IPS-15b (cell line): Measurements from ENCODE around the gene EDC4.

Experiments used
- H3K27me3 ChIP-seq: one replicate; pipeline ENCODE4 v1.6.1; 2013; ENCODE audit warnings: low read length; ENCODE audit not compliant: control insufficient read depth, insufficient read depth
- H3K36me3 ChIP-seq: one replicate; pipeline ENCODE4 v1.6.1; 2013; ENCODE audit warnings: low read length; ENCODE audit not compliant: control insufficient read depth, insufficient read depth
- H3K4me1 ChIP-seq: one replicate; pipeline ENCODE4 v1.6.1; 2013; ENCODE audit warnings: mild to moderate bottlenecking, low read length; ENCODE audit not compliant: control insufficient read depth, insufficient read depth
- H3K4me3 ChIP-seq: one replicate; pipeline ENCODE4 v1.5.1; 2013; ENCODE audit warnings: low read depth, low read length
- H3K9ac ChIP-seq: one replicate; pipeline ENCODE4 v1.6.1; 2013; ENCODE audit warnings: low read depth, mild to moderate bottlenecking, low read length
- H3K9me3 ChIP-seq: one replicate; pipeline ENCODE4 v1.6.1; 2013; ENCODE audit warnings: mild to moderate bottlenecking, low read length; ENCODE audit not compliant: control insufficient read depth, insufficient read depth

Gene EDC4

DNA sequence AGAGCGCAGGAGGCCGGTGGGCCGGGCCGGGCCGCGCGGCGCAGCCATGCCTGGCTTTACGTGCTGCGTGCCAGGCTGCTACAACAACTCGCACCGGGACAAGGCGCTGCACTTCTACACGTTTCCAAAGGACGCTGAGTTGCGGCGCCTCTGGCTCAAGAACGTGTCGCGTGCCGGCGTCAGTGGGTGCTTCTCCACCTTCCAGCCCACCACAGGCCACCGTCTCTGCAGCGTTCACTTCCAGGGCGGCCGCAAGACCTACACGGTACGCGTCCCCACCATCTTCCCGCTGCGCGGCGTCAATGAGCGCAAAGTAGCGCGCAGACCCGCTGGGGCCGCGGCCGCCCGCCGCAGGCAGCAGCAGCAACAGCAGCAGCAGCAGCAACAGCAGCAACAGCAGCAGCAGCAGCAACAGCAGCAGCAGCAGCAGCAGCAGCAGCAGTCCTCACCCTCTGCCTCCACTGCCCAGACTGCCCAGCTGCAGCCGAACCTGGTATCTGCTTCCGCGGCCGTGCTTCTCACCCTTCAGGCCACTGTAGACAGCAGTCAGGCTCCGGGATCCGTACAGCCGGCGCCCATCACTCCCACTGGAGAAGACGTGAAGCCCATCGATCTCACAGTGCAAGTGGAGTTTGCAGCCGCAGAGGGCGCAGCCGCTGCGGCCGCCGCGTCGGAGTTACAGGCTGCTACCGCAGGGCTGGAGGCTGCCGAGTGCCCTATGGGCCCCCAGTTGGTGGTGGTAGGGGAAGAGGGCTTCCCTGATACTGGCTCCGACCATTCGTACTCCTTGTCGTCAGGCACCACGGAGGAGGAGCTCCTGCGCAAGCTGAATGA lies 30.1 kb upstream of the EDC4 start:
- Histone ChIP-seq H3K4me3 (peak overlapping the region; percentile 97), H3K27me3 (no peaks in the 10 kb centered on the region), H3K4me1 (peaks cover 25% of the 10 kb centered on the region), H3K9ac (peak overlapping the region; percentile 65), H3K36me3 (no peaks in the 10 kb centered on the region), H3K9me3 (no peaks in the 10 kb centered on the region)

DNA sequence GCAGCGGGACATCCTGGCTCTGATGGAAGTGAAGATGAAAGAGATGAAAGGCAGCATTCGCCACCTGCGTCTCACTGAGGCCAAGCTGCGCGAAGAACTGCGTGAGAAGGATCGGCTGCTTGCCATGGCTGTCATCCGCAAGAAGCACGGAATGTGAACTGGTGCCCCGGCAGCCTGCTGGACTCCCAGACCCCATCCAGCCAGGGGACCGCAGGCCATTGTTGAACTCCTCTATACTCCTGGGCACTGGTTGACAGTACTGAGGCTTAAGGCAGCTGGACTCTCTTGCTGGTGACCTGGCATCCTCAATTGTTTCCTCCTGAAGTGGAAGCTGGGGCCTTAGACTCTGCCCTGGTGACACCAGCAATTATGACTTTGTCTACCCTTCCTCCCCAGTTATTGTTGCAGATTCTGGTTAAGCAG lies 29.5 kb upstream of the EDC4 start:
- H3K9ac ChIP-seq = peak overlapping the region; percentile 3
- peak overlapping the region; percentile 97 for H3K4me3 ChIP-seq
- H3K36me3 ChIP-seq = no peaks in the 10 kb centered on the region

DNA sequence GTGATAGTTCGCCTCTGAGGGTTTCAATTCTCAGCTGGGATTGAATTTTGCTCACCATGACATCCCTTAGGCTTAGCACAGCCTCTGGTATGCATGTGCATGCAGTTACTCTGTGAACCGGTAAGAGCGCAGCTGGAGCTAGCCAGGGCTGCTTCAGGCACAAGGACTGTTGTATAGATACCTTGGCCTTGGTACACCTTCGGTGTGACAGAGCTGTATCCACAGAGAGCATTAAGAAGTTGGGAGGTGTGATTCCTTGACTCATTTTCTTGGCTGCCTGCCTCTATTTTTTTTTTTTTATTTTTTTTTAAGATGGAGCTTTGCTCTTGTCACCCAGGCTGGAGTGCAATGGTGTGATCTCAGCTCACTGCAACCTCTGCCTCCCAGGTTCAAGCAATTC lies 28.4 kb upstream of the EDC4 start:
- Histone ChIP-seq H3K9ac (no peak overlapping the region), H3K4me3 (no peak overlapping the region)

More for the DNA sequence above, 29.5 kb upstream of the EDC4 start:
- H3K27me3 ChIP-seq = no peaks in the 10 kb centered on the region
- peaks cover 25% of the 10 kb centered on the region for H3K4me1 ChIP-seq
- no peaks in the 10 kb centered on the region for H3K9me3 ChIP-seq

DNA sequence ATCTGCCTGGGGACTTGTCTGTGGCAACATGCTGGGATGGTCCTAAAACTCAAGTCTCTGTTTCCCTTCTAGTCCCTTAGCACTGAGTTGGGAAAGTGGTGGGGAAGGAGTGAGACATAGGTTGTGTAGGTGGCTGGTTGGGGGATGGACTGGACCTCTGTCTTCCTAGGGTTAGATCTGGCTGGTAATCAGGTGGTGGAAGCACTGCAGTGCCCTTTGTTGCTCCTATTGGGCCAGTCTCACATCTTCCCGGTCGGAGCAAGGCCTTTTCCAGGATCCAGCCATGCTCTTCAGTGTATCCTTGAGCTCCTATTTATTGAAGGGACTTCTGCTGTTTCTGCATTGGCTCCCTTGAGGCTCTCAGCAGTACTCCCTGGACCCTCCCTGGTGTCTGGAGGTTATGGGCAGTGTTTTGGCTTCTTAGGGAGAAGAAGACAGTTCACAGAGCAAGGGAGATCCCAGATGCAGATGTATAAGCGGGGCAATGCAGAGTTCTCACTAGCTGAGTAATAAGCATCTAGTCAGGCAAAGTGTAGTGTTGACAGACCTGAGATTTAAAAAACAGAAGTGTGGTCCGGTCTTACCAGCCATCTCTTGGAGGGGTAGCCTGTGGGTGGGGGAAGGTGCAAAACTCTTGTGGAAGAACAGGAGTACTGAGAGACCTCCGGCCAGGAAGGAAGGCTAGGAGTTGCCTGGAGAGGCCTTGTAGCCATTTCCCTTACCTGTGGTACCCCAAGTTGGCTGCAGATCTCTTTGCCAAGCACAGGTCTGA lies 27.4 kb upstream of the EDC4 start:
- Histone ChIP-seq H3K4me1 (peaks cover 25% of the 10 kb centered on the region), H3K27me3 (no peaks in the 10 kb centered on the region), H3K4me3 (peak overlapping the region; percentile 87), H3K9ac (peak overlapping the region; percentile 70), H3K9me3 (no peaks in the 10 kb centered on the region), H3K36me3 (no peaks in the 10 kb centered on the region)

More for the DNA sequence above, 28.4 kb upstream of the EDC4 start:
- Histone ChIP-seq H3K9me3 (no peaks in the 10 kb centered on the region), H3K27me3 (no peaks in the 10 kb centered on the region), H3K36me3 (no peaks in the 10 kb centered on the region), H3K4me1 (peaks cover 25% of the 10 kb centered on the region)

DNA sequence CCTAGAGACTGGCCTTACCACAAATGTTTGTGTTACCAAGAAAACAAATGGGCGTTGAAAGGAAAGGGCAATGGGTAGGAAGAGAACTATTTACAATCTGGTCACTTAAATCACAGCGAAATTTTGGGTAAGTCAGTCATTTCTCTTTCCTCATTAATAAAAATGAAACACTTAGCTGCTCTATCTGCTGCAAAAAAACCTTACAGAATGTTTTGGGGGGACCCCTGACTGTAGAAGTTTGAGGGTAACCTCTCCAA lies 26.9 kb upstream of the EDC4 start:
- H3K27me3 ChIP-seq = no peaks in the 10 kb centered on the region
- H3K4me3 ChIP-seq = peak overlapping the region; percentile 87
- peak overlapping the region; percentile 70 for H3K9ac ChIP-seq
- H3K4me1 ChIP-seq = peaks cover 25% of the 10 kb centered on the region
- H3K36me3 ChIP-seq = no peaks in the 10 kb centered on the region
- no peaks in the 10 kb centered on the region for H3K9me3 ChIP-seq

DNA sequence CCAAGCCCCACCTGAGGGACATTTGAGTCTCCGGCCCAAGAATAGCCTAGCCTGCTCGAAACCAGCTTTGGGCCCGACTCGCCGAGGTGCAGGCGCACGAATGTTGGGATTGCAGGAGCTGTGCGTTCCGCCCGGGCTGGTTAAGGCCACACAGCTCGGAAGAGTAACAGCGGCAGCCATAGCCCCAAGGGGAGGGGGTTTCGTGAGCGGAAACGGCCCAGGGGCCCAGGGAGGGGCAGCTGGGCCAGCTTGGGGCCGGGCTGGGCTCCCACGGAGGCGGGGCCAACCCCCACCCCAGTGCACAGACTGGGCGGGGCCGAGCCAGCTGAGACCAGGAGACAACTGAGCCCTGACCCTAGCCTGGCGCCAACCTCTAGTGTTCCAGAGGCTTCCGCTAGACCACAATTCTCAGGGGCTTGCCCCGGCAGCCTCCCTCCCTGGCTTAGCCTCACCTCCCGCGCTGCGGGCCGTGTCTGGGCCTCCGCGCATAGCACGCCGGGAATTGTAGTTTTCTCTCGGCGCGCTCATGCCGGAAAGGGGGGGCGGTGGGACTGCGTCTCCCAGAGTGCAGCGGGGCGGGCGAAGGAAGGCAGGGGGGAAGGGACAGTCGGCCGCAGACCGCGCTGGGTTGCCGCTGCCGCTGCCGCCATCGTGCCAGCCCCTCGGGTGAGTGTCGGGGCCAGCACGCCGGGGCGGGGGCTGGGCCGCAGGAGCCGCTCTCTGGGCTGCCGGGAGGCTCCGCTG lies 26.4 kb upstream of the EDC4 start, which contains the start of gene NUTF2:
TSS of gene NUTF2 (plus strand) at position 614 of the 744 bp plus-strand sequence. CDS start 18,198 bp downstream, outside the sequence.
- H3K4me3 ChIP-seq = peak within 1 kb of the TSS; percentile 87
- peaks cover 22% of the 10 kb centered on the region for H3K4me1 ChIP-seq

DNA sequence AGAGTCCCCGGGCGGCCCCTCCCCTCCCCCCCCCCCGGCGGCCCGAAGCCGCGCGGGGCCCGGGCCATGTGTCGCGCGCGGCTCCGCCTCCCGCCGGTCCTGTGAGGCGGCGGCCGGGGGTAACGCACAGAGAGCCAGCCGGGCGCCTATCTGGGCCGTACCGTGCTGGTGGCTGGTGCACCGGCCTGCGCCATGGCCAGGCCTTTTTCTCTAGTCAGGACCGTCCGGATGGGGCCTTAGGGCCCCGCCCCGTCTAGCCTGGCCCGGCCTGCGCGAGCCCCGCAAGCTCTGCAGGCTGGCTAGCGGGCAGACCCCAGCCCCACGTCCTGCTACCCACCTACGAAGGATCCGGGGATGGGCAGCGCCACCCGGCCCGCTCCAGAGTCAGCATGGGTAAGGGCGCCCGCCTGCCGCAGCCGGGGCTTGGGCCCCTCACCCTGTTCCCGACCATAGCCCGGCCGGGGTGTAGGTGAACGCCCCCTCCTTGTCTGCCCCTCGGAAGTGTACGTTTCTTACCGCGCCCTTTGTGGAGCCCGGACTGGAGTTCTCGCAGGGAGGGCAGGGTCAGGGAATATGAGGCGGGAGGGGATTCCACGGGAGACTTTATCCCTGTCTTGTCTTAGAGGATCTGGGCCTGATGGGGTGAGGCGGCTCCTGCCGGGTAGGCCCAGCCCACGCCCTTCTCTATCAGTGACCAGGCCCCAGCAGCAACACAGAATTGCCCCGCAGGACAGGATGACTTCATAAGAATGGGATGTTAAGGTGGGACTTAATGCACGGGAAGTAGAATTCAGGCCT lies 25.6 kb upstream of the EDC4 start, which contains the start of gene CENPT:
TSS of gene CENPT (minus strand) at position 630 of the 798 bp plus-strand sequence. CDS start 13,834 bp downstream, outside the sequence.
- peaks cover 22% of the 10 kb centered on the region for H3K4me1 ChIP-seq
- no peaks in the 10 kb centered on the region for H3K36me3 ChIP-seq
- H3K9ac ChIP-seq = peak within 1 kb of the TSS; percentile 89
- H3K27me3 ChIP-seq = no peaks in the 10 kb centered on the region
- peak within 1 kb of the TSS; percentile 87 for H3K4me3 ChIP-seq
- no peaks in the 10 kb centered on the region for H3K9me3 ChIP-seq

More for the DNA sequence above, 26.4 kb upstream of the EDC4 start, which contains the start of gene NUTF2:
- H3K36me3 ChIP-seq = no peaks in the 10 kb centered on the region
- no peaks in the 10 kb centered on the region for H3K9me3 ChIP-seq
- H3K9ac ChIP-seq = peak within 1 kb of the TSS; percentile 89
- H3K27me3 ChIP-seq = no peaks in the 10 kb centered on the region

DNA sequence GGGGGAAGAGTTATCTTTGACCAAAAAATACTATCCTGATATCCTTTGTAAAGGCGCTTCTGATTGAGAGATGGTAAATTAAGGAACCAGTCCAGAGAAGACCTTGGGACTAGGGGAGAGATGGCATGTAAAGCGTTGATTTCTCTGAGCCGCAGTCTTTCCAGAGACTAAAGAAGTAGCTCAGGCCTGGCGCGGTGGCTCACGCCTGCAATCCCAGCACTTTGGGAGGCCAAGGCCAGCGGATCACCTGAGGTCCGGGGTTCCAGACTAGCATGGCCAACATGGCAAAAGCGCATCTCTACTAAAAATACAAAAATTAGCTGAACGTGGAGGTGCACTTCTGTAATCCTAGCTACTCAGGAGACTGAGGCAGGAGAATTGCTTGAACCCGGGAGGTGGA lies 24.7 kb upstream of the EDC4 start:
- no peaks in the 10 kb centered on the region for H3K27me3 ChIP-seq
- H3K9ac ChIP-seq = peak overlapping the region; percentile 89
- peaks cover 22% of the 10 kb centered on the region for H3K4me1 ChIP-seq
- H3K4me3 ChIP-seq = peak overlapping the region; percentile 87
- no peaks in the 10 kb centered on the region for H3K36me3 ChIP-seq
- H3K9me3 ChIP-seq = no peaks in the 10 kb centered on the region

DNA sequence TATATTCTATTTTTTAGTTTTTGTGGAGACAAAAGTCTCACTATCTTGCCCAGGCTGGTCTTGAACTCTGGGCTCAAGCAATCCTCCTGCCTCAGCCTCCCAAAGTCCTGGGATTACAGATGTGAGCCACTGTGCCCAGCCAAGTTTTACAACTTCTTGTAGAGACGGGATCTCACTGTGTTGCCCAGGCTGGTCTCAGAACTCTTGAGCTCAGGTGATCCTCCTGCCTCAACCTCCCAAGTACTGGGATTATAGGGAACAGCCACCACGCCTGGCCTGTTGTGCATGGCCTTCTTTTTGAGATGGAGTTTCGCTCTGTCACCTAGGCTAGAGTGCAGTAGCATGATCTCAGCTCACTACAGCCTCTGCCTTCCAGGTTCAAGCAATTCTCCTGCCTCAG lies 19.2 kb upstream of the EDC4 start:
- H3K4me3 ChIP-seq = no peak overlapping the region
- H3K27me3 ChIP-seq = no peaks in the 10 kb centered on the region
- no peak overlapping the region for H3K9ac ChIP-seq
- no peaks in the 10 kb centered on the region for H3K9me3 ChIP-seq
- no peaks in the 10 kb centered on the region for H3K36me3 ChIP-seq
- peaks cover 16% of the 10 kb centered on the region for H3K4me1 ChIP-seq

DNA sequence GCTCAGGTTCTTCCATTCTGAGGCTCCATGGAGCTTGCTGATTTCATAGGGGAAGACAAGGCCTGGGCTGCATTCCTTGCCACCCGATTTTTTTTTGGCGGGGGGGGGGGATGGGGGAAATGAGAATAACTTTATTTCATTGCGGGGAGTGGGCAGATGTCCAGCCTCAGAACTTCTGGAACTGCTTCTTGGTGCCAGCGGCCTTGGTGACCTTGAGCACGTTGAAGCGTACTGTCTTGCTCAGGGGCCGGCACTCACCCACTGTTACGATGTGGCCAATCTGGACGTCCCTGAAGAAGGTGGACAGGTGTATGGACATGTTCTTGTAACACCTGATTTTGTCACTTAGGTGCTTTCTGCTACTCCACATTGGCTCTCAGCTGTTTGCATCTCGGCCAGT lies 17.1 kb upstream of the EDC4 start:
- H3K9ac ChIP-seq = no peak overlapping the region
- no peaks in the 10 kb centered on the region for H3K9me3 ChIP-seq
- H3K4me1 ChIP-seq = peaks cover 16% of the 10 kb centered on the region
- peaks cover 3% of the 10 kb centered on the region for H3K36me3 ChIP-seq
- H3K27me3 ChIP-seq = no peaks in the 10 kb centered on the region
- H3K4me3 ChIP-seq = no peak overlapping the region
